H1 (cell line): ENCODE results near the gene TNS3. TPM values are rescaled to one million over a fixed set of nuclear protein-coding genes. Genes with fewer than 3 reads are reported as not detected.
A peak's percentile ranks its signal among the peaks of the same experiment; 100 is the strongest.

Experiments
- CTCF ChIA-PET: fragments of 300-600 bp; sonication (Branson Sonifier 250); formaldehyde crosslinking; loops from one replicate; lab custom pipeline; 2021; ENCODE audit not compliant: partially characterized antibody; lab: Charles Lee
- POLR2A ChIA-PET: fragments of 300-600 bp; sonication (Branson Sonifier 250); formaldehyde crosslinking; loops from one replicate; lab custom pipeline; 2021; ENCODE audit warnings: inconsistent platforms; ENCODE audit not compliant: partially characterized antibody; lab: Charles Lee
- DNase-seq, 2 experiments: peaks; one replicate each; pipeline versions ENCODE4 v3.0.0 to v3.0.0-alpha.2; 2010 to 2022; ENCODE audit warnings: low spot score in 2 of 2, low read depth in 1 of 2, mixed read lengths in 1 of 2
- FAIRE-seq: peaks from 2 replicates; lab custom pipeline; 2011; peaks lifted over from hg19 to GRCh38; lab: Jason Lieb, UNC
- H2AFZ ChIP-seq: 2 replicates; pipeline ENCODE4 v1.8.1; 2012; ENCODE audit warnings: low read length, inconsistent platforms
- H2AK5ac ChIP-seq: 2 replicates; pipeline ENCODE4 v1.6.1; 2013; ENCODE audit warnings: low read depth, low read length
- H2BK120ac ChIP-seq: replicated peaks from 2 replicates; pipeline ENCODE3; 2013; ENCODE audit warnings: low read depth, low read length, inconsistent platforms
- H2BK12ac ChIP-seq: 2 replicates; pipeline ENCODE4 v1.6.1; 2013; ENCODE audit warnings: low read depth, low read length
- H2BK15ac ChIP-seq: 2 replicates; pipeline ENCODE4 v1.6.1; 2013; ENCODE audit warnings: low read length
- H2BK20ac ChIP-seq: 2 replicates; pipeline ENCODE4 v1.6.1; 2013; ENCODE audit warnings: low read length
- H2BK5ac ChIP-seq: 2 replicates; pipeline ENCODE4 v1.6.1; 2013; ENCODE audit warnings: low read depth, low read length
- H3K14ac ChIP-seq: 2 replicates; pipeline ENCODE4 v1.6.1; 2013; ENCODE audit warnings: inconsistent platforms; ENCODE audit not compliant: insufficient read length
- H3K18ac ChIP-seq: 2 replicates; pipeline ENCODE4 v1.6.1; 2013; ENCODE audit warnings: low read length; ENCODE audit errors: extremely low read depth
- H3K23ac ChIP-seq: 2 replicates; pipeline ENCODE4 v1.6.1; 2013; ENCODE audit warnings: inconsistent platforms; ENCODE audit not compliant: insufficient read length
- H3K23me2 ChIP-seq: 2 replicates; pipeline ENCODE4 v1.6.1; 2013; ENCODE audit warnings: low read depth, low read length
- H3K27ac ChIP-seq: 2 replicates; pipeline ENCODE4 v1.6.1; 2011; ENCODE audit warnings: low read depth, low read length, inconsistent platforms
- H3K27me3 ChIP-seq, 4 experiments: replicated peaks in 1 of 4; 1 replicate in 1 of 4; 2 replicates in 3 of 4; pipeline versions ENCODE4 v1.6.1 to v1.8.1; 2011 to 2013; ENCODE audit warnings: low read length in 3 of 4, mild to moderate bottlenecking in 3 of 4, inconsistent platforms in 2 of 4, mixed read lengths in 2 of 4, moderate library complexity in 1 of 4; ENCODE audit not compliant: control insufficient read depth in 3 of 4, insufficient read depth in 3 of 4; ENCODE audit errors: extremely low read depth in 1 of 4
- H3K36me3 ChIP-seq, 4 experiments: 2 replicates each; pipeline versions ENCODE4 v1.6.1 to v1.8.1; 2011 to 2013; ENCODE audit warnings: mild to moderate bottlenecking in 4 of 4, low read length in 3 of 4, moderate library complexity in 2 of 4, control low read depth in 1 of 4, inconsistent platforms in 1 of 4; ENCODE audit not compliant: insufficient read depth in 4 of 4, control insufficient read depth in 2 of 4
- H3K4ac ChIP-seq: replicated peaks from 2 replicates; pipeline ENCODE3; 2013; ENCODE audit warnings: low read length, low read depth, mixed read lengths, inconsistent platforms; ENCODE audit not compliant: insufficient read length
- H3K4me1 ChIP-seq, 4 experiments: replicated peaks in 1 of 4; 1 replicate in 1 of 4; 2 replicates in 3 of 4; pipeline versions ENCODE4 v1.6.1 to v1.8.1; 2011 to 2013; ENCODE audit warnings: low read length in 3 of 4, inconsistent platforms in 2 of 4, mixed read lengths in 1 of 4; ENCODE audit not compliant: insufficient read depth in 4 of 4, control insufficient read depth in 3 of 4
- H3K4me2 ChIP-seq, 2 experiments: 2 replicates each; pipeline versions ENCODE4 v1.6.1 to v1.8.1; 2011 to 2013; ENCODE audit warnings: low read depth in 2 of 2, low read length in 2 of 2, control low read depth in 1 of 2, inconsistent platforms in 1 of 2, mild to moderate bottlenecking in 1 of 2; ENCODE audit not compliant: insufficient read depth in 1 of 2
- H3K4me3 ChIP-seq, 4 experiments: fragments of 200-600, 300-600 bp in 1 of 4; sonication (generic), shearing (Covaris generic), sonication (Bioruptor Twin) in 1 of 4; 2 replicates each; pipeline versions ENCODE4 v1.5.1 to v1.8.1; 2011 to 2016; ENCODE audit warnings: low read length in 4 of 4, low read depth in 3 of 4, control low read depth in 2 of 4, inconsistent platforms in 2 of 4, mild to moderate bottlenecking in 2 of 4, mixed read lengths in 1 of 4, moderate library complexity in 1 of 4; ENCODE audit not compliant: insufficient read depth in 2 of 4; ENCODE audit errors: extremely low read depth in 1 of 4
- H3K56ac ChIP-seq: replicated peaks from 2 replicates; pipeline ENCODE3; 2013; ENCODE audit warnings: low read depth, mild to moderate bottlenecking, mixed read lengths, low read length, inconsistent platforms; ENCODE audit not compliant: insufficient read length
- H3K79me1 ChIP-seq: 2 replicates; pipeline ENCODE4 v1.6.1; 2013; ENCODE audit warnings: low read depth, low read length, control low read depth
- H3K79me2 ChIP-seq, 2 experiments: 2 replicates each; pipeline versions ENCODE4 v1.6.1 to v1.8.1; 2012 to 2013; ENCODE audit warnings: low read length in 2 of 2, mild to moderate bottlenecking in 2 of 2, inconsistent platforms in 1 of 2; ENCODE audit not compliant: insufficient read depth in 2 of 2, control insufficient read depth in 1 of 2
- H3K9ac ChIP-seq, 4 experiments: replicated peaks in 1 of 4; 1 replicate in 1 of 4; 2 replicates in 3 of 4; pipeline versions ENCODE4 v1.6.1 to v1.8.1; 2011 to 2013; ENCODE audit warnings: low read depth in 3 of 4, low read length in 3 of 4, control low read depth in 2 of 4, mild to moderate bottlenecking in 2 of 4, moderate library complexity in 2 of 4, inconsistent platforms in 1 of 4; ENCODE audit errors: extremely low read depth in 1 of 4
- H3K9me3 ChIP-seq, 2 experiments: 2 replicates each; pipeline versions ENCODE4 v1.6.1 to v1.8.1; 2012 to 2013; ENCODE audit warnings: mild to moderate bottlenecking in 2 of 2, moderate library complexity in 2 of 2, control low read depth in 1 of 2, inconsistent platforms in 1 of 2, low read depth in 1 of 2, low read length in 1 of 2, mixed read lengths in 1 of 2; ENCODE audit not compliant: insufficient read depth in 2 of 2
- H4K20me1 ChIP-seq, 2 experiments: replicated peaks in 1 of 2; 2 replicates each; pipeline versions ENCODE3 to v1.8.1; 2011 to 2013; ENCODE audit warnings: inconsistent platforms in 2 of 2, low read length in 2 of 2, mild to moderate bottlenecking in 1 of 2; ENCODE audit not compliant: insufficient read depth in 2 of 2, control insufficient read depth in 1 of 2
- H4K5ac ChIP-seq: 2 replicates; pipeline ENCODE4 v1.6.1; 2013; ENCODE audit warnings: low read length, low read depth, mixed read lengths, inconsistent platforms; ENCODE audit not compliant: insufficient read length
- H4K8ac ChIP-seq: 2 replicates; pipeline ENCODE4 v1.8.0; 2013; ENCODE audit warnings: mild to moderate bottlenecking, moderate library complexity, low read length, inconsistent platforms; ENCODE audit not compliant: insufficient read depth; ENCODE audit errors: extremely low read depth
- H4K91ac ChIP-seq: replicated peaks from 2 replicates; pipeline ENCODE3; 2013; ENCODE audit warnings: low read length, mixed read lengths, inconsistent platforms; ENCODE audit not compliant: insufficient read length
- CEBPB ChIP-seq: IDR thresholded peaks from 2 replicates; pipeline ENCODE4 v1.6.1; 2012; ENCODE audit warnings: low read depth, low read length
- GABPA ChIP-seq: IDR thresholded peaks from 2 replicates; pipeline ENCODE4 v1.6.1; 2011; ENCODE audit warnings: mild to moderate bottlenecking, low read length, moderate library complexity, borderline replicate concordance; ENCODE audit not compliant: insufficient read depth
- RBBP5 ChIP-seq: IDR thresholded peaks from 2 replicates; pipeline ENCODE4 v1.7.1; 2012; ENCODE audit warnings: low read depth, mild to moderate bottlenecking, inconsistent platforms, low read length, moderate library complexity, borderline replicate concordance
- SIRT6 ChIP-seq: IDR thresholded peaks from one replicate; pipeline ENCODE4 v1.7.1; 2012; ENCODE audit warnings: low read length, inconsistent platforms
- SP1 ChIP-seq: IDR thresholded peaks from 2 replicates; pipeline ENCODE4 v1.6.1; 2011; ENCODE audit warnings: low read depth, low read length
- TEAD4 ChIP-seq: IDR thresholded peaks from 2 replicates; pipeline ENCODE4 v1.6.1; 2012; ENCODE audit warnings: low read depth, low read length, inconsistent platforms, mixed read lengths
- YY1 ChIP-seq: IDR thresholded peaks from 2 replicates; pipeline ENCODE4 v1.6.1; 2011; ENCODE audit warnings: low read depth, mild to moderate bottlenecking, low read length
- WGBS, 2 experiments: shearing (Covaris generic) in 1 of 2; methylation state at CpG; one replicate each; pipeline versions ENCODE4 v1.1.6 to v1.1.7; 2013 to 2015; ENCODE audit warnings: low lambda C conversion rate in 2 of 2, mixed read lengths in 2 of 2, inconsistent platforms in 1 of 2, low coverage in 1 of 2, missing lambda C conversion rate in 1 of 2; ENCODE audit not compliant: insufficient replicate concordance in 2 of 2, insufficient coverage in 1 of 2, insufficient read length in 1 of 2; ENCODE audit errors: extremely low coverage in 1 of 2, missing lambda C conversion rate in 1 of 2; 5-methylcytosine and 5-hydroxymethylcytosine counted together
- polyA plus RNA-seq, 7 experiments: library from polyadenylated mRNA; depleted of rRNA in 3 of 7; stranded (reverse) in 5 of 7; unstranded in 2 of 7; fragments of >200 nt in 5 of 7; fragments of 200-250 nt in 2 of 7; gene quantifications; 1 replicate in 5 of 7; 2 replicates in 1 of 7; 4 replicates in 1 of 7; pipeline versions ENCODE4 v1.2.1 to v1.2.3, GENCODE V29; 2011 to 2013; ENCODE audit warnings: missing spikeins in 2 of 7, mixed read lengths in 2 of 7
- total RNA-seq: library from RNA; stranded (reverse); fragmentation: NEBNext Ultra II Directional; extraction: Animal tissue kit (Norgen Biotek cat#: 25700); gene quantifications from 2 replicates; pipeline ENCODE4 v1.2.1, GENCODE V29; 2021
- TF ChIP-seq, protein P1 (sequence below): IDR thresholded peaks from 2 replicates; pipeline ENCODE4 v1.6.1; 2012; ENCODE audit warnings: inconsistent platforms
- TF ChIP-seq, protein P2 (sequence below): IDR thresholded peaks from 2 replicates; pipeline ENCODE4 v1.6.1; 2012; ENCODE audit warnings: low read length, inconsistent platforms

TNS3 gene
- total and polyA plus RNA-seq, 2 of the 8 experiments (the other 6 are each of a cell fraction or from before 2014, with no cell fraction given) = 11.9 to 24.2 TPM

GRCh38 chr7:47352394-47352968 is 229.4 kb downstream of the TNS3 start:
- no peak for FAIRE-seq
- no peak overlapping the region for H2BK5ac ChIP-seq
- H4K5ac ChIP-seq = no peak overlapping the region
- H3K79me1 ChIP-seq = no peaks in the 10 kb centered on the region
- TF ChIP-seq, protein P1, sequence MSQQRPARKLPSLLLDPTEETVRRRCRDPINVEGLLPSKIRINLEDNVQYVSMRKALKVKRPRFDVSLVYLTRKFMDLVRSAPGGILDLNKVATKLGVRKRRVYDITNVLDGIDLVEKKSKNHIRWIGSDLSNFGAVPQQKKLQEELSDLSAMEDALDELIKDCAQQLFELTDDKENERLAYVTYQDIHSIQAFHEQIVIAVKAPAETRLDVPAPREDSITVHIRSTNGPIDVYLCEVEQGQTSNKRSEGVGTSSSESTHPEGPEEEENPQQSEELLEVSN = no peak
- TF ChIP-seq TEAD4 (no peak), YY1 (no peak), CEBPB (no peak), GABPA (no peak), RBBP5 (no peak), SIRT6 (no peak), SP1 (no peak)
- TF ChIP-seq, protein P2, sequence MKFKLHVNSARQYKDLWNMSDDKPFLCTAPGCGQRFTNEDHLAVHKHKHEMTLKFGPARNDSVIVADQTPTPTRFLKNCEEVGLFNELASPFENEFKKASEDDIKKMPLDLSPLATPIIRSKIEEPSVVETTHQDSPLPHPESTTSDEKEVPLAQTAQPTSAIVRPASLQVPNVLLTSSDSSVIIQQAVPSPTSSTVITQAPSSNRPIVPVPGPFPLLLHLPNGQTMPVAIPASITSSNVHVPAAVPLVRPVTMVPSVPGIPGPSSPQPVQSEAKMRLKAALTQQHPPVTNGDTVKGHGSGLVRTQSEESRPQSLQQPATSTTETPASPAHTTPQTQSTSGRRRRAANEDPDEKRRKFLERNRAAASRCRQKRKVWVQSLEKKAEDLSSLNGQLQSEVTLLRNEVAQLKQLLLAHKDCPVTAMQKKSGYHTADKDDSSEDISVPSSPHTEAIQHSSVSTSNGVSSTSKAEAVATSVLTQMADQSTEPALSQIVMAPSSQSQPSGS = no peak
- H3K9ac ChIP-seq = no peak overlapping the region
- H3K4me2 ChIP-seq = no peak overlapping the region
- peaks cover 0 to 2% (median under 1%) of the 10 kb centered on the region in 4 experiments; a peak in 4 of 7 replicates for H3K4me1 ChIP-seq
- H3K56ac ChIP-seq = no peak overlapping the region
- no peaks in the 10 kb centered on the region for H3K36me3 ChIP-seq
- no peak overlapping the region for H3K18ac ChIP-seq
- no peak overlapping the region for H3K4ac ChIP-seq
- H2AFZ ChIP-seq = no peak overlapping the region
- CTCF ChIA-PET = interaction anchor here (1.1 to 4.0 kb wide), 5 partner anchors 9 to 86 kb away, joined by 4 to 15 read pairs (median 8); no protein-coding TSS in a partner anchor
- H3K27me3 ChIP-seq = no peaks in the 10 kb centered on the region
- no peak overlapping the region for H4K91ac ChIP-seq
- WGBS, 2 experiments = 74% methylated on average over 3 of the region's 8 CpGs; no CpG with 5 or more reads in 1 of the 2 experiments
- no peak overlapping the region for H3K14ac ChIP-seq
- H3K23me2 ChIP-seq = no peaks in the 10 kb centered on the region; the same call in 1 of the 2 replicates
- peaks cover 2 to 7% of the 10 kb centered on the region in 2 experiments for H4K20me1 ChIP-seq
- H2BK12ac ChIP-seq = 0 out of 2 replicates have a peak overlapping the region, but pooled peaks have one; percentile 27
- DNase-seq = no peak
- H2BK120ac ChIP-seq = no peak overlapping the region
- no peak overlapping the region for H3K23ac ChIP-seq
- no peak overlapping the region for H2BK20ac ChIP-seq
- H3K27ac ChIP-seq = no peak overlapping the region
- peak overlapping the region; percentile 67; the same call in 1 of the 2 replicates for H2AK5ac ChIP-seq
- H3K79me2 ChIP-seq = no peaks in the 10 kb centered on the region
- no peak overlapping the region for H3K4me3 ChIP-seq
- no peak overlapping the region; the same call in 1 of the 2 replicates for H4K8ac ChIP-seq
- H3K9me3 ChIP-seq = no peaks in the 10 kb centered on the region
- no peak overlapping the region for H2BK15ac ChIP-seq
- POLR2A ChIA-PET = no interaction called here
